HCT116 (cell line): Measurements from ENCODE around the gene INPP5D. TPM values are rescaled to one million over a fixed set of nuclear protein-coding genes. Genes with fewer than 3 reads are reported as not detected.

Experiments
- ATAC-seq: fragments of 200-7000 bp; cut with Tn5 transposase; 2 replicates; pipeline ENCODE4 v1.9.1; 2020; ENCODE audit warnings: mild to moderate bottlenecking, moderate library complexity
- BruUV-seq: library from RNA; stranded (reverse); fragments of 400-500 nt; replicated peaks from 2 replicates; lab custom pipeline; 2021; lab: Mats Ljungman, UMichigan
- CTCF ChIA-PET: fragments of 300-600 bp; sonication (Branson Sonifier 250); formaldehyde crosslinking; loops from one replicate; lab custom pipeline; 2021; ENCODE audit warnings: antibody characterized with exemption; lab: Charles Lee
- POLR2A ChIA-PET: fragments of 300-600, 350-600 bp; sonication (Branson Sonifier 250); formaldehyde crosslinking; loops from one replicate; lab custom pipeline; 2021; ENCODE audit warnings: antibody characterized with exemption; lab: Charles Lee
- RAD21 ChIA-PET, 2 experiments: fragments of 300-600 bp; sonication (Branson Sonifier 250); formaldehyde crosslinking; loops; one replicate each; lab custom pipeline; 2023; ENCODE audit warnings: low total read pairs in 2 of 2; ENCODE audit not compliant: uncharacterized antibody in 2 of 2, unreplicated experiment in 2 of 2, low non-redundant PET in 1 of 2; lab: Charles Lee
- DNase-seq: peaks from one replicate; pipeline ENCODE4 v3.0.0-alpha.2; 2010; ENCODE audit warnings: low read depth, low spot score
- H2AFZ ChIP-seq: fragments of 200-600 bp; shearing (Covaris generic), sonication (generic); 2 replicates; pipeline ENCODE4 v1.6.1; 2017; ENCODE audit warnings: low read depth, mixed run types, mixed read lengths, antibody characterized with exemption, low read length; ENCODE audit not compliant: poor library complexity, severe bottlenecking
- H3K27ac ChIP-seq: 2 replicates; pipeline ENCODE4 v1.5.1; 2012; ENCODE audit warnings: low read depth, low read length
- H3K27me3 ChIP-seq: fragments of 200-600 bp; sonication (generic); 2 replicates; pipeline ENCODE4 v1.6.1; 2016; ENCODE audit warnings: mixed run types, low read length, mixed read lengths; ENCODE audit not compliant: insufficient read depth
- H3K36me3 ChIP-seq, 2 experiments: fragments of 200-500 bp in 1 of 2; fragments of 200-600 bp in 1 of 2; sonication (Bioruptor generic) in 1 of 2; sonication (generic) in 1 of 2; 2 replicates each; pipeline versions ENCODE4 v1.5.1 to v1.6.1; 2014 to 2016; ENCODE audit warnings: low read length in 2 of 2, inconsistent platforms in 1 of 2, mixed read lengths in 1 of 2, mixed run types in 1 of 2; ENCODE audit not compliant: insufficient read depth in 2 of 2, control insufficient read depth in 1 of 2
- H3K4me1 ChIP-seq, 2 experiments: fragments of 200-600 bp in 1 of 2; sonication (generic) in 1 of 2; 2 replicates each; pipeline versions ENCODE4 v1.5.1 to v1.6.1; 2012 to 2017; ENCODE audit warnings: low read length in 2 of 2, inconsistent platforms in 1 of 2, mild to moderate bottlenecking in 1 of 2, mixed read lengths in 1 of 2, mixed run types in 1 of 2, moderate library complexity in 1 of 2; ENCODE audit not compliant: insufficient read depth in 2 of 2, control insufficient read depth in 1 of 2
- H3K4me2 ChIP-seq: fragments of 200-600 bp; sonication (generic); 2 replicates; pipeline ENCODE4 v1.6.1; 2017; ENCODE audit warnings: mixed run types, low read length, mixed read lengths
- H3K4me3 ChIP-seq, 2 experiments: fragments of 200-600 bp in 1 of 2; sonication (generic) in 1 of 2; replicated peaks in 1 of 2; 2 replicates each; pipeline ENCODE4 v1.5.1; 2011 to 2016; ENCODE audit warnings: low read length in 2 of 2, control low read depth in 1 of 2, low read depth in 1 of 2, mild to moderate bottlenecking in 1 of 2, mixed read lengths in 1 of 2, mixed run types in 1 of 2
- H3K79me2 ChIP-seq: fragments of 200-600 bp; sonication (generic); 2 replicates; pipeline ENCODE4 v1.6.1; 2017; ENCODE audit warnings: mild to moderate bottlenecking, mixed run types, low read length, moderate library complexity, mixed read lengths; ENCODE audit not compliant: insufficient read depth
- H3K9ac ChIP-seq: fragments of 200-600 bp; sonication (generic); 2 replicates; pipeline ENCODE4 v1.6.1; 2016; ENCODE audit warnings: low read length, mixed read lengths
- H3K9me2 ChIP-seq: fragments of 200-600 bp; sonication (generic), shearing (Covaris generic); 2 replicates; pipeline ENCODE4 v1.6.1; 2017; ENCODE audit warnings: mixed run types, mild to moderate bottlenecking, moderate library complexity; ENCODE audit not compliant: insufficient read depth
- H3K9me3 ChIP-seq, 2 experiments: fragments of 200-500 bp in 1 of 2; fragments of 200-600 bp in 1 of 2; sonication (Bioruptor generic) in 1 of 2; sonication (generic) in 1 of 2; 2 replicates each; pipeline ENCODE4 v1.6.1; 2014 to 2017; ENCODE audit warnings: low read length in 2 of 2, mixed read lengths in 2 of 2, inconsistent platforms in 1 of 2, low read depth in 1 of 2, mild to moderate bottlenecking in 1 of 2, mixed run types in 1 of 2, moderate library complexity in 1 of 2; ENCODE audit not compliant: control insufficient read depth in 1 of 2, insufficient read depth in 1 of 2
- H4K20me1 ChIP-seq: fragments of 200-600 bp; sonication (generic), shearing (Covaris generic); 2 replicates; pipeline ENCODE4 v1.6.1; 2017; ENCODE audit warnings: mixed run types, mild to moderate bottlenecking, moderate library complexity; ENCODE audit not compliant: insufficient read depth
- CBX3 ChIP-seq: IDR thresholded peaks from 2 replicates; pipeline ENCODE4 v1.6.1; 2012; ENCODE audit warnings: low read depth
- EGR1 ChIP-seq: IDR thresholded peaks from 2 replicates; pipeline ENCODE4 v1.6.1; 2012; ENCODE audit warnings: low read depth
- ELF1 ChIP-seq: IDR thresholded peaks from 2 replicates; pipeline ENCODE4 v1.6.1; 2012; ENCODE audit warnings: low read depth, borderline replicate concordance
- EZH2 ChIP-seq: fragments of 200-600 bp; sonication (generic); IDR thresholded peaks from 2 replicates; pipeline ENCODE4 v1.6.1; 2017; ENCODE audit warnings: antibody characterized with exemption, mixed run types
- EZH2phosphoT487 ChIP-seq: fragments of 200-600 bp; IDR thresholded peaks from 2 replicates; pipeline ENCODE4 v1.6.1; 2018; ENCODE audit warnings: antibody characterized with exemption, borderline replicate concordance
- FOSL1 ChIP-seq: IDR thresholded peaks from 2 replicates; pipeline ENCODE4 v1.6.1; 2012; ENCODE audit warnings: low read depth
- JUND ChIP-seq: IDR thresholded peaks from 2 replicates; pipeline ENCODE4 v1.6.1; 2012
- POLR2A ChIP-seq: IDR thresholded peaks from 2 replicates; pipeline ENCODE4 v1.7.0; 2011; ENCODE audit warnings: borderline replicate concordance; ENCODE audit not compliant: insufficient read depth, insufficient read length; ENCODE audit errors: extremely low read depth
- POLR2AphosphoS5 ChIP-seq: IDR thresholded peaks from 2 replicates; pipeline ENCODE4 v1.6.1; 2011; ENCODE audit warnings: mild to moderate bottlenecking, low read depth, low read length, moderate library complexity
- RAD21 ChIP-seq: IDR thresholded peaks from 2 replicates; pipeline ENCODE4 v1.6.1; 2012; ENCODE audit warnings: low read depth, mild to moderate bottlenecking
- SIN3A ChIP-seq: IDR thresholded peaks from 2 replicates; pipeline ENCODE4 v1.6.1; 2012; ENCODE audit warnings: low read depth
- SP1 ChIP-seq: IDR thresholded peaks from 2 replicates; pipeline ENCODE4 v1.6.1; 2012; ENCODE audit warnings: low read depth
- SRF ChIP-seq: IDR thresholded peaks from 2 replicates; pipeline ENCODE4 v1.6.1; 2012; ENCODE audit warnings: low read depth
- YY1 ChIP-seq: IDR thresholded peaks from 2 replicates; pipeline ENCODE4 v1.6.1; 2011; ENCODE audit warnings: low read length, low read depth, moderate library complexity, mild to moderate bottlenecking; ENCODE audit not compliant: insufficient replicate concordance; ENCODE audit errors: extremely low read depth
- ZFX ChIP-seq: fragments of 450-650 bp; IDR thresholded peaks from 2 replicates; pipeline ENCODE4 v1.6.1; 2017
- intact Hi-C: fragments of 100-400 bp; cut with micrococcal nuclease; formaldehyde crosslinking; loops from 2 replicates; pipeline ENCODE4 v1.10.0; 2022
- total RNA-seq: library from RNA; stranded (reverse); gene quantifications from one replicate; pipeline ENCODE4 v1.2.1, GENCODE V29; 2021; ENCODE audit not compliant: unreplicated experiment
- TF ChIP-seq, protein P1 (sequence below): IDR thresholded peaks from 2 replicates; pipeline ENCODE4 v1.6.1; 2012
- TF ChIP-seq, protein P2 (sequence below): IDR thresholded peaks from 2 replicates; pipeline ENCODE4 v1.6.1; 2012
- TF ChIP-seq, protein P3 (sequence below), 3 experiments: fragments of 200-600 bp in 1 of 3; sonication (generic) in 1 of 3; IDR thresholded peaks in 2 of 3; conservative IDR thresholded peaks in 1 of 3; 2 replicates each; pipeline ENCODE4 v1.5.1; 2012 to 2017; ENCODE audit warnings: low read depth in 2 of 3, low read length in 2 of 3, antibody characterized with exemption in 1 of 3, borderline replicate concordance in 1 of 3, control low read depth in 1 of 3, mild to moderate bottlenecking in 1 of 3, mixed read lengths in 1 of 3, mixed run types in 1 of 3, moderate library complexity in 1 of 3; ENCODE audit not compliant: insufficient read depth in 1 of 3
- TF ChIP-seq, protein P4 (sequence below): IDR thresholded peaks from 2 replicates; pipeline ENCODE4 v1.6.1; 2012; ENCODE audit warnings: low read depth
- TF ChIP-seq, protein P5 (sequence below): IDR thresholded peaks from 2 replicates; pipeline ENCODE4 v1.6.1; 2011; ENCODE audit warnings: mild to moderate bottlenecking, low read length, moderate library complexity; ENCODE audit not compliant: insufficient replicate concordance; ENCODE audit errors: extremely low read depth

The INPP5D gene
- total RNA-seq, 1 experiment from 2014 or later = 1.8 TPM

DNA sequence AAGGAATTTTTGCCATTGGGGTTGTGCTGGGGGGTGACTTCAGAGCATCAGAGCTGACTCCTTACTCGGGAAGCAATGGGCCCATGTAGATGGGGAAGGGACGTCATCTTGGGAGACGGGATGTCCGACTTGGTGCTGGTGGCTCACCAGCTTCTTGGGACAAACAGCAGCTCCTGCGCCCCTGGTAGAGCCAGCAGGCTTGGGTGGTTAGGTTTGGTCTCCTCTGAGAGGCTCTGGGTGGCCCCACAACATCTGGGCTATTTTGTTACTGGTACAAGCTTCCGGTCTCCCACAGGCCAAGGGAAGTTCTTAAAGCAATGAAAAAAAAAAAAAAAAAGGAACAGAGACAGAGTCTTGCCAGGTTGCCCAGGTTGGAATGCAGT, 48.9 kb upstream of the INPP5D start:
- Histone ChIP-seq H3K4me2 (no peak overlapping the region), H3K27me3 (no peaks in the 10 kb centered on the region), H3K27ac (no peak overlapping the region), H2AFZ (no peak overlapping the region), H3K9me2 (no peaks in the 10 kb centered on the region), H3K4me3 (no peak overlapping the region), H3K4me1 (peaks cover 2 to 5% of the 10 kb centered on the region in 2 experiments; a peak in 2 of 4 replicates), H3K9ac (no peak overlapping the region), H3K79me2 (no peaks in the 10 kb centered on the region), H3K9me3 (no peaks in the 10 kb centered on the region), H3K36me3 (no peaks in the 10 kb centered on the region), H4K20me1 (no peaks in the 10 kb centered on the region)
- ChIA-PET POLR2A (no interaction called here), CTCF (no interaction called here), RAD21 (no interaction called here)
- ATAC-seq (no peak), DNase-seq (no peak)
- no TSS peak for BruUV-seq
- intact Hi-C loops = no loop called here
- no peak for TF ChIP-seq CBX3
- no peak for TF ChIP-seq EGR1
- no peak for TF ChIP-seq ZFX
- TF ChIP-seq, protein P1, sequence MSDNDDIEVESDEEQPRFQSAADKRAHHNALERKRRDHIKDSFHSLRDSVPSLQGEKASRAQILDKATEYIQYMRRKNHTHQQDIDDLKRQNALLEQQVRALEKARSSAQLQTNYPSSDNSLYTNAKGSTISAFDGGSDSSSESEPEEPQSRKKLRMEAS = no peak
- no peak for TF ChIP-seq YY1
- TF ChIP-seq, protein P2, sequence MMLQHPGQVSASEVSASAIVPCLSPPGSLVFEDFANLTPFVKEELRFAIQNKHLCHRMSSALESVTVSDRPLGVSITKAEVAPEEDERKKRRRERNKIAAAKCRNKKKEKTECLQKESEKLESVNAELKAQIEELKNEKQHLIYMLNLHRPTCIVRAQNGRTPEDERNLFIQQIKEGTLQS = no peak
- TF ChIP-seq EZH2phosphoT487 = no peak
- TF ChIP-seq JUND = no peak
- TF ChIP-seq POLR2A = no peak
- TF ChIP-seq, protein P3, sequence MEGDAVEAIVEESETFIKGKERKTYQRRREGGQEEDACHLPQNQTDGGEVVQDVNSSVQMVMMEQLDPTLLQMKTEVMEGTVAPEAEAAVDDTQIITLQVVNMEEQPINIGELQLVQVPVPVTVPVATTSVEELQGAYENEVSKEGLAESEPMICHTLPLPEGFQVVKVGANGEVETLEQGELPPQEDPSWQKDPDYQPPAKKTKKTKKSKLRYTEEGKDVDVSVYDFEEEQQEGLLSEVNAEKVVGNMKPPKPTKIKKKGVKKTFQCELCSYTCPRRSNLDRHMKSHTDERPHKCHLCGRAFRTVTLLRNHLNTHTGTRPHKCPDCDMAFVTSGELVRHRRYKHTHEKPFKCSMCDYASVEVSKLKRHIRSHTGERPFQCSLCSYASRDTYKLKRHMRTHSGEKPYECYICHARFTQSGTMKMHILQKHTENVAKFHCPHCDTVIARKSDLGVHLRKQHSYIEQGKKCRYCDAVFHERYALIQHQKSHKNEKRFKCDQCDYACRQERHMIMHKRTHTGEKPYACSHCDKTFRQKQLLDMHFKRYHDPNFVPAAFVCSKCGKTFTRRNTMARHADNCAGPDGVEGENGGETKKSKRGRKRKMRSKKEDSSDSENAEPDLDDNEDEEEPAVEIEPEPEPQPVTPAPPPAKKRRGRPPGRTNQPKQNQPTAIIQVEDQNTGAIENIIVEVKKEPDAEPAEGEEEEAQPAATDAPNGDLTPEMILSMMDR (IDR thresholded peaks at IDR 0.05 in 2 of 3, conservative IDR thresholded peaks at IDR 0.05 in 1 of 3; ENCODE audit: borderline replicate concordance in 1 of 3, insufficient read depth in 1 of 3, low read depth in 2 of 3, low read length in 2 of 3) = no peak
- TF ChIP-seq, protein P4, sequence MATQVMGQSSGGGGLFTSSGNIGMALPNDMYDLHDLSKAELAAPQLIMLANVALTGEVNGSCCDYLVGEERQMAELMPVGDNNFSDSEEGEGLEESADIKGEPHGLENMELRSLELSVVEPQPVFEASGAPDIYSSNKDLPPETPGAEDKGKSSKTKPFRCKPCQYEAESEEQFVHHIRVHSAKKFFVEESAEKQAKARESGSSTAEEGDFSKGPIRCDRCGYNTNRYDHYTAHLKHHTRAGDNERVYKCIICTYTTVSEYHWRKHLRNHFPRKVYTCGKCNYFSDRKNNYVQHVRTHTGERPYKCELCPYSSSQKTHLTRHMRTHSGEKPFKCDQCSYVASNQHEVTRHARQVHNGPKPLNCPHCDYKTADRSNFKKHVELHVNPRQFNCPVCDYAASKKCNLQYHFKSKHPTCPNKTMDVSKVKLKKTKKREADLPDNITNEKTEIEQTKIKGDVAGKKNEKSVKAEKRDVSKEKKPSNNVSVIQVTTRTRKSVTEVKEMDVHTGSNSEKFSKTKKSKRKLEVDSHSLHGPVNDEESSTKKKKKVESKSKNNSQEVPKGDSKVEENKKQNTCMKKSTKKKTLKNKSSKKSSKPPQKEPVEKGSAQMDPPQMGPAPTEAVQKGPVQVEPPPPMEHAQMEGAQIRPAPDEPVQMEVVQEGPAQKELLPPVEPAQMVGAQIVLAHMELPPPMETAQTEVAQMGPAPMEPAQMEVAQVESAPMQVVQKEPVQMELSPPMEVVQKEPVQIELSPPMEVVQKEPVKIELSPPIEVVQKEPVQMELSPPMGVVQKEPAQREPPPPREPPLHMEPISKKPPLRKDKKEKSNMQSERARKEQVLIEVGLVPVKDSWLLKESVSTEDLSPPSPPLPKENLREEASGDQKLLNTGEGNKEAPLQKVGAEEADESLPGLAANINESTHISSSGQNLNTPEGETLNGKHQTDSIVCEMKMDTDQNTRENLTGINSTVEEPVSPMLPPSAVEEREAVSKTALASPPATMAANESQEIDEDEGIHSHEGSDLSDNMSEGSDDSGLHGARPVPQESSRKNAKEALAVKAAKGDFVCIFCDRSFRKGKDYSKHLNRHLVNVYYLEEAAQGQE = no peak
- TF ChIP-seq ELF1 = no peak
- TF ChIP-seq EZH2 = no peak
- TF ChIP-seq SP1 = no peak
- TF ChIP-seq, protein P5, sequence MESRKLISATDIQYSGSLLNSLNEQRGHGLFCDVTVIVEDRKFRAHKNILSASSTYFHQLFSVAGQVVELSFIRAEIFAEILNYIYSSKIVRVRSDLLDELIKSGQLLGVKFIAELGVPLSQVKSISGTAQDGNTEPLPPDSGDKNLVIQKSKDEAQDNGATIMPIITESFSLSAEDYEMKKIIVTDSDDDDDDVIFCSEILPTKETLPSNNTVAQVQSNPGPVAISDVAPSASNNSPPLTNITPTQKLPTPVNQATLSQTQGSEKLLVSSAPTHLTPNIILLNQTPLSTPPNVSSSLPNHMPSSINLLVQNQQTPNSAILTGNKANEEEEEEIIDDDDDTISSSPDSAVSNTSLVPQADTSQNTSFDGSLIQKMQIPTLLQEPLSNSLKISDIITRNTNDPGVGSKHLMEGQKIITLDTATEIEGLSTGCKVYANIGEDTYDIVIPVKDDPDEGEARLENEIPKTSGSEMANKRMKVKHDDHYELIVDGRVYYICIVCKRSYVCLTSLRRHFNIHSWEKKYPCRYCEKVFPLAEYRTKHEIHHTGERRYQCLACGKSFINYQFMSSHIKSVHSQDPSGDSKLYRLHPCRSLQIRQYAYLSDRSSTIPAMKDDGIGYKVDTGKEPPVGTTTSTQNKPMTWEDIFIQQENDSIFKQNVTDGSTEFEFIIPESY = no peak
- TF ChIP-seq POLR2AphosphoS5 = no peak
- no peak for TF ChIP-seq SRF
- no peak for TF ChIP-seq RAD21
- no peak for TF ChIP-seq FOSL1
- TF ChIP-seq SIN3A = no peak
